ENCODE results near the gene ZFYVE28.
A peak's percentile ranks its signal among the peaks of the same experiment; 100 is the strongest.
"Not testable (repeated sequence)": the region's sequence is repeated elsewhere in the genome, so short reads cannot be mapped to it uniquely, and the experiment has no call there.

The ZFYVE28 gene

GRCh38 chr4:2286904-2287593, 131.4 kb downstream of the ZFYVE28 start:
- no peak for DNase-seq (ENCODE audit: low spot score)

GRCh38 chr4:2285613-2286381, 132.6 kb downstream of the ZFYVE28 start:
- DNase-seq (ENCODE audit: low spot score), result no peak

GRCh38 chr4:2284934-2285612, 133.4 kb downstream of the ZFYVE28 start:
- DNase-seq (ENCODE audit: low spot score), result peak; percentile 85

GRCh38 chr4:2284161-2284933, 134.1 kb downstream of the ZFYVE28 start:
- DNase-seq (ENCODE audit: low spot score), result no peak

GRCh38 chr4:2283199-2283711, 135.2 kb downstream of the ZFYVE28 start:
- DNase-seq (ENCODE audit: low spot score), result no peak

GRCh38 chr4:2281575-2282343, 136.7 kb downstream of the ZFYVE28 start:
- DNase-seq (ENCODE audit: low spot score), result no peak

- DNase-seq (ENCODE audit: low spot score), result no peak
These were observed 137.7 kb downstream of the ZFYVE28 start for GRCh38 chr4:2280531-2281300.

GRCh38 chr4:2277956-2278355, 140.5 kb downstream of the ZFYVE28 start:
- DNase-seq (ENCODE audit: low spot score), result no peak

- no peak for DNase-seq (ENCODE audit: low spot score)
These were observed 141.7 kb downstream of the ZFYVE28 start for GRCh38 chr4:2276581-2277325.

GRCh38 chr4:2275546-2276251, 142.7 kb downstream of the ZFYVE28 start:
- DNase-seq (ENCODE audit: low spot score), result no peak

- not testable (repeated sequence) for DNase-seq (ENCODE audit: low spot score)
These were observed 143.4 kb downstream of the ZFYVE28 start for GRCh38 chr4:2275044-2275397.

- DNase-seq (ENCODE audit: low spot score), result no peak
These were observed 144.0 kb downstream of the ZFYVE28 start for GRCh38 chr4:2274320-2275043.

GRCh38 chr4:2273657-2274319, 144.7 kb downstream of the ZFYVE28 start:
- DNase-seq (ENCODE audit: low spot score), result no peak

- DNase-seq (ENCODE audit: low spot score), result no peak
These were observed 145.2 kb downstream of the ZFYVE28 start for GRCh38 chr4:2273221-2273620.

GRCh38 chr4:2272828-2273120, 145.7 kb downstream of the ZFYVE28 start:
- no peak for DNase-seq (ENCODE audit: low spot score)

- DNase-seq (ENCODE audit: low spot score), result no peak
These were observed 146.2 kb downstream of the ZFYVE28 start for GRCh38 chr4:2272026-2272827.

Data from kidney tubule cell (primary cell).